ENCODE measurements around the gene BTD.

The BTD gene, protein sequence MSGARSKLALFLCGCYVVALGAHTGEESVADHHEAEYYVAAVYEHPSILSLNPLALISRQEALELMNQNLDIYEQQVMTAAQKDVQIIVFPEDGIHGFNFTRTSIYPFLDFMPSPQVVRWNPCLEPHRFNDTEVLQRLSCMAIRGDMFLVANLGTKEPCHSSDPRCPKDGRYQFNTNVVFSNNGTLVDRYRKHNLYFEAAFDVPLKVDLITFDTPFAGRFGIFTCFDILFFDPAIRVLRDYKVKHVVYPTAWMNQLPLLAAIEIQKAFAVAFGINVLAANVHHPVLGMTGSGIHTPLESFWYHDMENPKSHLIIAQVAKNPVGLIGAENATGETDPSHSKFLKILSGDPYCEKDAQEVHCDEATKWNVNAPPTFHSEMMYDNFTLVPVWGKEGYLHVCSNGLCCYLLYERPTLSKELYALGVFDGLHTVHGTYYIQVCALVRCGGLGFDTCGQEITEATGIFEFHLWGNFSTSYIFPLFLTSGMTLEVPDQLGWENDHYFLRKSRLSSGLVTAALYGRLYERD

GRCh38 chr3:15601399-15602145 is at the start of gene BTD, which contains the start of gene HACL1:
Gene BTD (plus strand): TSS chr3:15601745. CDS start chr3:15635440, 33,695 bp downstream.
Gene HACL1 (minus strand): TSS chr3:15601569. CDS start chr3:15601463, 106 bp downstream.
- no peak for TF ChIP-seq OSR1 (CRISPR knock-in tag; IDR thresholded peaks at IDR 0.05)
- no peak for TF ChIP-seq GLIS3 (CRISPR knock-in tag; IDR thresholded peaks at IDR 0.05)
- TF ChIP-seq TCF4 (CRISPR knock-in tag; IDR thresholded peaks at IDR 0.05; ENCODE audit: borderline replicate concordance): no peak
- TF ChIP-seq CSDC2 (CRISPR knock-in tag; IDR thresholded peaks at IDR 0.05): no peak
- no peak for TF ChIP-seq ZC3H10 (CRISPR knock-in tag; IDR thresholded peaks at IDR 0.05)
- no peak for TF ChIP-seq BACH2 (CRISPR knock-in tag; IDR thresholded peaks at IDR 0.05; ENCODE audit: borderline replicate concordance)
- TF ChIP-seq ZFP30 (CRISPR knock-in tag; IDR thresholded peaks at IDR 0.05): no peak
- peak; percentile 97 for ATAC-seq

DNA sequence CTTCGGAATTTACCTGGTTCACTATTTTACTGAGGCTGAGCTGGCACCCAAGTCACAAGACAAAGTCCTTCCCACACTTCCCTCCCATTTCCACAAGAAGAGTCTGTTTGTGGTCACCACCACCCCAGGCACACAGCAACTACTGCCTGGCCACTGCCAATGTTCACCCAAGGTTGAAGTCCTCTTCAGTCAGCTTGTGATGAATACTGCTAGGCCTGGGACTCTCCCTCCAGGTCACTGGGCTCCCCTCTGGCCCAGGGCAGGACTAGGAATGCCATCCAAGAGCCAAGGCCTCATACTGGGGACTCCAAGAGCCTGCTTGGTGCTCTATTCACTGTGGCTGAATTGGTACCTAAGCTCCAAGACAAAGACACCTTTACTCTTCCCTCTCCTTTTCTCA is 49.6 kb upstream of the BTD start:
- ATAC-seq: no peak
- TF ChIP-seq ZNF70 (CRISPR knock-in tag; IDR thresholded peaks at IDR 0.05) (no peak), ZNF565 (CRISPR knock-in tag; conservative IDR thresholded peaks at IDR 0.05; ENCODE audit: low read depth) (no peak), OSR1 (CRISPR knock-in tag; IDR thresholded peaks at IDR 0.05) (no peak), RARB (CRISPR knock-in tag; IDR thresholded peaks at IDR 0.05) (no peak), TOX (CRISPR knock-in tag; IDR thresholded peaks at IDR 0.05; ENCODE audit: borderline replicate concordance) (no peak), ISL1 (CRISPR knock-in tag; IDR thresholded peaks at IDR 0.05) (no peak), ZC3H10 (CRISPR knock-in tag; IDR thresholded peaks at IDR 0.05) (no peak), GLIS3 (CRISPR knock-in tag; IDR thresholded peaks at IDR 0.05) (no peak), BACH2 (CRISPR knock-in tag; IDR thresholded peaks at IDR 0.05; ENCODE audit: borderline replicate concordance) (no peak), TCF4 (CRISPR knock-in tag; IDR thresholded peaks at IDR 0.05; ENCODE audit: borderline replicate concordance) (no peak), PPARA (CRISPR knock-in tag; IDR thresholded peaks at IDR 0.05; ENCODE audit: borderline replicate concordance) (no peak), ZFP30 (CRISPR knock-in tag; IDR thresholded peaks at IDR 0.05) (no peak), PATZ1 (CRISPR knock-in tag; IDR thresholded peaks at IDR 0.05; ENCODE audit: borderline replicate concordance) (no peak)

DNA sequence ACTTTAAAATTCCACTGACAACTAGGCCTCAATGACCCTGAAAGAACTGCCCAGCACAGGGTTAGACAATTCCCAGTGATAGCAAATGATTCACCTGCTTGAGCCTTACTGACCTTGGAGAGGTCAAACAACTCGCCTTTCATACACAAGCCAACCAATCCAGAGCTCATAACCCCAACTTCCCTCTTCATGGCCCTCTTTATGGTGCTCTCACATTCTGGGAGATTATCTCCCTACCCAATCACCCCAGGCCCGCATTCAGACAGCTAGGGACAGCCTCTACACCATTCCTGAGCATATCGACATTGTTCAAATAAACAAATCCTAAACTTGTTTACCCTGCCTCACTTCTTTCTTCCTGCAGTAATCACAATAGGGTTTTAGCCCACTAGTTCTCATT is 47.8 kb upstream of the BTD start:
- TF ChIP-seq, protein P1, sequence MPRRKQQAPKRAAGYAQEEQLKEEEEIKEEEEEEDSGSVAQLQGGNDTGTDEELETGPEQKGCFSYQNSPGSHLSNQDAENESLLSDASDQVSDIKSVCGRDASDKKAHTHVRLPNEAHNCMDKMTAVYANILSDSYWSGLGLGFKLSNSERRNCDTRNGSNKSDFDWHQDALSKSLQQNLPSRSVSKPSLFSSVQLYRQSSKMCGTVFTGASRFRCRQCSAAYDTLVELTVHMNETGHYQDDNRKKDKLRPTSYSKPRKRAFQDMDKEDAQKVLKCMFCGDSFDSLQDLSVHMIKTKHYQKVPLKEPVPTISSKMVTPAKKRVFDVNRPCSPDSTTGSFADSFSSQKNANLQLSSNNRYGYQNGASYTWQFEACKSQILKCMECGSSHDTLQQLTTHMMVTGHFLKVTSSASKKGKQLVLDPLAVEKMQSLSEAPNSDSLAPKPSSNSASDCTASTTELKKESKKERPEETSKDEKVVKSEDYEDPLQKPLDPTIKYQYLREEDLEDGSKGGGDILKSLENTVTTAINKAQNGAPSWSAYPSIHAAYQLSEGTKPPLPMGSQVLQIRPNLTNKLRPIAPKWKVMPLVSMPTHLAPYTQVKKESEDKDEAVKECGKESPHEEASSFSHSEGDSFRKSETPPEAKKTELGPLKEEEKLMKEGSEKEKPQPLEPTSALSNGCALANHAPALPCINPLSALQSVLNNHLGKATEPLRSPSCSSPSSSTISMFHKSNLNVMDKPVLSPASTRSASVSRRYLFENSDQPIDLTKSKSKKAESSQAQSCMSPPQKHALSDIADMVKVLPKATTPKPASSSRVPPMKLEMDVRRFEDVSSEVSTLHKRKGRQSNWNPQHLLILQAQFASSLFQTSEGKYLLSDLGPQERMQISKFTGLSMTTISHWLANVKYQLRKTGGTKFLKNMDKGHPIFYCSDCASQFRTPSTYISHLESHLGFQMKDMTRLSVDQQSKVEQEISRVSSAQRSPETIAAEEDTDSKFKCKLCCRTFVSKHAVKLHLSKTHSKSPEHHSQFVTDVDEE (CRISPR knock-in tag; IDR thresholded peaks at IDR 0.05): no peak
- TF ChIP-seq ZNF565 (CRISPR knock-in tag; conservative IDR thresholded peaks at IDR 0.05; ENCODE audit: low read depth): no peak
- no peak for TF ChIP-seq PPARA (CRISPR knock-in tag; IDR thresholded peaks at IDR 0.05; ENCODE audit: borderline replicate concordance)
- no peak for TF ChIP-seq ZNF8 (CRISPR knock-in tag; IDR thresholded peaks at IDR 0.05)
- TF ChIP-seq, protein P2, sequence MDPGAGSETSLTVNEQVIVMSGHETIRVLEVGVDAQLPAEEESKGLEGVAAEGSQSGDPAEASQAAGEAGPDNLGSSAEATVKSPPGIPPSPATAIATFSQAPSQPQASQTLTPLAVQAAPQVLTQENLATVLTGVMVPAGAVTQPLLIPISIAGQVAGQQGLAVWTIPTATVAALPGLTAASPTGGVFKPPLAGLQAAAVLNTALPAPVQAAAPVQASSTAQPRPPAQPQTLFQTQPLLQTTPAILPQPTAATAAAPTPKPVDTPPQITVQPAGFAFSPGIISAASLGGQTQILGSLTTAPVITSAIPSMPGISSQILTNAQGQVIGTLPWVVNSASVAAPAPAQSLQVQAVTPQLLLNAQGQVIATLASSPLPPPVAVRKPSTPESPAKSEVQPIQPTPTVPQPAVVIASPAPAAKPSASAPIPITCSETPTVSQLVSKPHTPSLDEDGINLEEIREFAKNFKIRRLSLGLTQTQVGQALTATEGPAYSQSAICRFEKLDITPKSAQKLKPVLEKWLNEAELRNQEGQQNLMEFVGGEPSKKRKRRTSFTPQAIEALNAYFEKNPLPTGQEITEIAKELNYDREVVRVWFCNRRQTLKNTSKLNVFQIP (CRISPR knock-in tag; IDR thresholded peaks at IDR 0.05; ENCODE audit: borderline replicate concordance, low read depth): no peak
- TF ChIP-seq ESRRG (CRISPR knock-in tag; IDR thresholded peaks at IDR 0.05): no peak
- TF ChIP-seq PATZ1 (CRISPR knock-in tag; IDR thresholded peaks at IDR 0.05; ENCODE audit: borderline replicate concordance): no peak
- TF ChIP-seq ZFP3 (CRISPR knock-in tag; IDR thresholded peaks at IDR 0.05): no peak
- no peak for TF ChIP-seq TOX (CRISPR knock-in tag; IDR thresholded peaks at IDR 0.05; ENCODE audit: borderline replicate concordance)
- no peak for TF ChIP-seq ZC3H10 (CRISPR knock-in tag; IDR thresholded peaks at IDR 0.05)
- TF ChIP-seq BACH2 (CRISPR knock-in tag; IDR thresholded peaks at IDR 0.05; ENCODE audit: borderline replicate concordance): no peak
- no peak for TF ChIP-seq ARNTL (CRISPR knock-in tag; IDR thresholded peaks at IDR 0.05; ENCODE audit: borderline replicate concordance, low read depth)
- no peak for TF ChIP-seq TCF4 (CRISPR knock-in tag; IDR thresholded peaks at IDR 0.05; ENCODE audit: borderline replicate concordance)
- no peak for TF ChIP-seq CSRNP3 (CRISPR knock-in tag; IDR thresholded peaks at IDR 0.05)
- TF ChIP-seq ISL1 (CRISPR knock-in tag; IDR thresholded peaks at IDR 0.05): no peak
- no peak for TF ChIP-seq GLIS3 (CRISPR knock-in tag; IDR thresholded peaks at IDR 0.05)
- no peak for ATAC-seq

Measured in SK-N-SH treated with all-trans-retinoic acid at 6 μM for 48 hours (cell line).